NCI-H1436 (cell line): Measurements from ENCODE around the gene NCKAP5.

ENCODE experiments used
- DNase-seq: peaks from one replicate; lab custom pipeline; 2025; lab: John Stamatoyannopoulos, UW

Gene NCKAP5

DNA sequence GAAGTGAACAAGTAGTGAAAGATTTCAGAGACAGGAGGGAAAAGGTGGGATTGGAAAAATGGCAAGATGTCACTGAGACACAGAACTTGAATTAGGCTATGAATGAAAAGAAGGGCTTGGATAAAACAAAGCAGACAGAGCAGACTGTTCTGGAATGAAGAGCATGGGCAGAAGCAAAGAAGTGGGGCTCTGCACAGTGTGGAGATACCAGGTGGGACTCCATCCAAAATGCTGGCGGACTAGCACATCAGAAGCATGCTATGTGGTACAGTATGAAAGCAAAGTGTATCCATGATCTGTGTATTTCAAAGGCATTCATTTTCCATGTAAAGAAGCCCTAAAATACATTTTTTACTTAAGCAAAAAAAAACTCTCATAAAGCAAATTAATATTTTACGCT is 487.4 kb downstream of the NCKAP5 start:
- DNase-seq = no peak

DNA sequence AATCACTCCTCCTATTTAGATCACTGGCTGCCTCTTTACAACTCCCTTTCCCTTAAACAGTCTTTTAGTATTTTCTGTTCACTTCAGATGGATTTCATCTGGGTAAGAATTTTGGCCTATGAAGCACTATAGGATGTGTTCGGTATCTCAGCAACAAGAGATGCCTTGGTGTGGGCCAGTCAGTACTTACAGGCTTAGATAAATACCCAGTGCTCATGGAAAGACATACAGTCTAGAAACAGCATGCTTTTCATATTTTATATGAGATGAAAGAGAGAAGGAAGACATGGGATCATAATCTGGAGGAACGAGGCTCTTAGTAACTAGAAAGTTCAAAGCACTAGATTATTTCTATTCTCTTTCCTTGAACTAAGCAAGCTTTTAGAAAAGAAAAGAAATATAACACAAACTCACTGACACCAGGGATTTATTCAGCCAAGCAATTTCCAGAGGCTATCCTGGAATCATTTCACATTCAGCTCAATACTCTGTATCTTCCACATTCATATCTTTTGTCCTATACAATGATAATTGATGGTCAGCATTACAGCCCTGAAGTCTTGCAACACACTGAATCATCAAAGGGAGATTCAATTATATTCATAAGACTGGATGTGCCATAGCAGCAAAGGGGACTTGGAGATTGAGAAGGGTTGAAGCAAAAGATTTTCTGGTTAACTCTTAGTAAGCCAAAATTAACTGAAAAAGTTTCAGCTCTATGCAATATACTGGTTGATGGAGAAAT is 489.4 kb downstream of the NCKAP5 start:
- DNase-seq = no peak

DNA sequence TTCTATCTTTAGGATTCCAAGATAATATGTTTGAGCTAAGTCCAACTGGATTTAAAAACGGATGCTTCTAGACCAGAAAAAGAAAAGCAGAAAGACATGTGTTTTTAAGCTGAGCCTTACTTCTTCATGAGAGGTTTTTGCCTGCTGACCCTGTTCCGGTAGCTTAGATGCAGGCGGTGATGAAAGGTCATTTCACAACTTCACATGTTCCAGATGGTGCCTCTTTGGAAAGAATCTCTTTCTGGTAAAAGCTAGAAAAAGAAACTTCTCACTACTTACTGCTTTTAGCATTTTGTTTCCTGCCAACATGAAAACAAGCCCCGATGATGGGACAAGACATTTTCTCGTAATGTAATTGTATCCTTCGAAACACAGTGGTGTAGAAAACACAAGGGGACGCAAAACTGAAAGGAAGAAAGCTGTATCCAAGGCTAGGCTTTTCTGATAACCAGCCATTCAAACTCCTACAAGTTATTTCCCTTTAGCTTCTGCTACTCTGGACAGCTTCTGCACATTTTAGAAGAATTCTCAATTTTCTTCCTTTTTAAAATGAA is 490.9 kb downstream of the NCKAP5 start:
- DNase-seq = no peak

DNA sequence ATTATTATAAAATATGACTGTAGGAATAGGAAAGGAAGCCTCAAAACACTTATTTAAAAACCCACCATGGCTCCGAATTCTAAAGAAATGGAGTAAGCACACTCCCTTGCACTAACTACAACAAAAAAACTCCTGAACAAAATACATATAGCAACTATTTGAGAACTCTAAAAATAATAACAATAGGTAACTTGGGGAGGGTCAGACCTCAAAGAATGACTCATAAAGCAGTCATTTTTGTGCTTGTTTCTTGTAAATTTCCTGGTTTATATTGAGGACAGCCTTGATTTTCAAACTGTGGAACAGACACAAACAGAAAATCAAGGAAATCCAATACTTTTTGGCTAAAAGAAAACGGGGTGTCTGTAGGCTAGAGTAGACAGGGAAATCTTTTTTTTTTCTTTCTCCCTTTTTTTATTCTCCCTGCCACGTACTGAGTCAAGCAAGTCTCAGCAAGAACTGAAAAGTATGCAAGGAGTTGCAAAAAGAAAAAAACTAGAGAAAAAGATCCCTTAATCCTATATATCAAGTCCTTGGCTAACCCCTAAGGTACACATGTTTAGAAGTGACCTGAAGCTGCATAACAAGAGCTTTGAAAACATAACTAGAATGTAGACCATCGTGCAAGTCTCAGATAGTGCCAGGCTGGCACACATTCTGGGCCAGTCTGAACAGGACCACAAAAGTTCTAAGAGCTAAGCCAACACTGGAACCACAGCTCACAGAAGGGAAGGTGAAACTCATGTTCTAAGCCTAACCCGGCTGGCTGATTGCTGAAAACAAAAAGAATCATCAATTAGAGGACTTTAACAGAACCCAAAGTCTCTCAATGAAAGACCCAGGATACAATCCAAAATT is 495.2 kb downstream of the NCKAP5 start:
- no peak for DNase-seq

DNA sequence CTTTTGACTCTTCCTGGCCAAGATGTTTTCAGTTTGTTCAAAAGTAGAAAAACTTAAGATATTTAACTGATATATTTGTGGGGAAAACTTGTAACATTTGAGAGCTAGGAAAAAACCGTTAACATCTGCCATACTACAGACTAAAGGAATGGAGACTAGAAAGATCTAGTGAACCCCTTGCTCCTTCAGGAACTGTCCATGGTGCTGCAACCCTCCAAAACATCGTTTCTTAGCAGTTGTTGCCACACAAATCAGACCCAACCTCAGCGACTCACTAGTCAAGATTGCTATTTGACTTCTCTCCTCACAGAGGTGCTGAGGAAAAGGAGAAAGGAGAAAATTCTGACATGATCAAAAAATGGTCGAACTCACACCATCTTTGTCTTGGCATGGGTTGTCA is 504.5 kb downstream of the NCKAP5 start:
- no peak for DNase-seq

DNA sequence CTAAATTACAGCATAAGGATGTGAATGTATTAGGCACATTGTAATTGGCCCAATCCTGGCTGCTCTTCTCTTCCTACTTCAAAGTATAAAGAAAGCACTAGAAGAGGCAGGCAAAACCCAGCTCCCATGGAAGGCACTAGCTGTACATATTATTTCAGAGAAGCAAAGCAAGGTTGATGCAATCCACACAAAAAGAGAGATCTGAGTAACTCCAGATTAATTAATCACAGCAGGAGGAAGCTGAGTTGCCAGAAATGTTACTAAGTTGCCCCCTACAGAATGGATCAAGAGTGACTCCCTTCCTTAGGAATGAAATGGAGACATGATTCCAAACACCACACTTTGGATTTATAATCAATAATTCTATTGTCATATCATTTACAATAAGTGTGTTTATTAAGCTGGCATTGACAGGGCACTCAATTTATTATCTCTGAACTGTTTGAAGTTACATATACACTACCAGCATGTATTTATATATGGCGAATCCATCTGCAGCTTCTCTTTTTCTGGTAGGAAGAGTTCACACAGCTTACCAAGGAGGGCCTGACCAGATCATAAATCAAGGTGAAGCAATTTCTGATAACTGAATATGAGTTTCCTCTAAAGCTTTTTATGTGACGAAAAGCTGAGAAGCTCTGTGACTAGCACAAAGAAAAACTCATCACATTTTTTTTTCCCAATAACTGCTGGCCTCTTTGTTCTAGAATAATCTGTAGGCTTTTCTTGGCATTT is 505.2 kb downstream of the NCKAP5 start:
- DNase-seq = no peak

GRCh38 chr2:133061874-133062593 is 506.2 kb downstream of the NCKAP5 start:
- no peak for DNase-seq

GRCh38 chr2:133054297-133054696 is 514.0 kb downstream of the NCKAP5 start:
- DNase-seq = no peak

- DNase-seq = no peak
Observed at GRCh38 chr2:133053541-133053940, 514.7 kb downstream of the NCKAP5 start.

GRCh38 chr2:133045787-133046186 is 522.5 kb downstream of the NCKAP5 start:
- no peak for DNase-seq

- no peak for DNase-seq
Observed at GRCh38 chr2:133044556-133044955, 523.7 kb downstream of the NCKAP5 start.

- no peak for DNase-seq
Observed at GRCh38 chr2:133040170-133040569, 528.1 kb downstream of the NCKAP5 start.

GRCh38 chr2:133039531-133039930 is 528.7 kb downstream of the NCKAP5 start:
- DNase-seq = no peak

DNA sequence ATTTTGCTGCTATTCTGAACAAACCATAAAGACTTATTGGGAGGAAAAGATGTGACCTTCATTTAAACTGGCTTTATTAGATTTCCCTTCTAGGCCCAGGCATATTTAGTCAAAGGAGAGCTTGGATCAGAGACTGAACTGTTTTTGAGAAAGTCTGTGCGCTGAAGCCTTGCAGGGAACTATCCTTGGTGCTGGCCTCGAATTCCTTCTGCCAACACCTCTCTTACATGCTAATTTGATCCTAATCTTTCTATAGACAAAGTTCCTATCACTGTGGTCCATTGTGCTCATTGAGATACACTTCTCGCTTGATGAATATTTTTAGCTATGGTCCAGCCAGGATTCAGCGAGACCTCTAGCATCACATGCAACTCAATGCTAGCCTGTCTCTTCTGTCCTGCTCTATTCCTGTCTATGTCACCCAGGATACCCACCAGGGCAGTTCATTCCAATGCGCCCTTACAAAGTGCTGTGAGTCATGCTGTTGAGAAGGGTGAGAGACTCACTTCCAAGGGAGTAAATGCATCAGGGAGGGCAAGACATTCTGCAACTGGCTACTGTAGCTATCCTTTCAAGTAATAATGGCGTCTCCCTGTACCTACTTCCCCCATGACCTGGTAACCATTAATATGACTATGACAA is 541.6 kb downstream of the NCKAP5 start:
- DNase-seq = no peak

DNA sequence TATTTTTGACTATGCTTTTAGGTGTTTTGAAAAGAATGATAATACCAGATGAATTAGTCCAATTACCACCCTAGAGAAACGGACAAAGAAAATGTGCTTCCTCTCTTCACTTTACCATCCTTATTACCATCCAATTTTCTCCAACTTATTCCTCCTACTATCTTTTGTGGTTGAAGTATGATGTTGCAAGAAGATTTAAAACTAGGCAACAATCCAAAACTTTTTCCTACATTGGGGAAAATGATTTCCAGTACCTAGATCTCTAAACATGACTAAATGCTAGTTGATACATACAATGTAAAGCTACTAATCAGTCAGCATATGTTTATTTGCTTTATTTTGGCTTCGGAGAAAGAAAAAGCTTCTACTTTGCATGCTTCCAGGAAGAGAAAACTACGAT is 543.3 kb downstream of the NCKAP5 start:
- DNase-seq = no peak

DNA sequence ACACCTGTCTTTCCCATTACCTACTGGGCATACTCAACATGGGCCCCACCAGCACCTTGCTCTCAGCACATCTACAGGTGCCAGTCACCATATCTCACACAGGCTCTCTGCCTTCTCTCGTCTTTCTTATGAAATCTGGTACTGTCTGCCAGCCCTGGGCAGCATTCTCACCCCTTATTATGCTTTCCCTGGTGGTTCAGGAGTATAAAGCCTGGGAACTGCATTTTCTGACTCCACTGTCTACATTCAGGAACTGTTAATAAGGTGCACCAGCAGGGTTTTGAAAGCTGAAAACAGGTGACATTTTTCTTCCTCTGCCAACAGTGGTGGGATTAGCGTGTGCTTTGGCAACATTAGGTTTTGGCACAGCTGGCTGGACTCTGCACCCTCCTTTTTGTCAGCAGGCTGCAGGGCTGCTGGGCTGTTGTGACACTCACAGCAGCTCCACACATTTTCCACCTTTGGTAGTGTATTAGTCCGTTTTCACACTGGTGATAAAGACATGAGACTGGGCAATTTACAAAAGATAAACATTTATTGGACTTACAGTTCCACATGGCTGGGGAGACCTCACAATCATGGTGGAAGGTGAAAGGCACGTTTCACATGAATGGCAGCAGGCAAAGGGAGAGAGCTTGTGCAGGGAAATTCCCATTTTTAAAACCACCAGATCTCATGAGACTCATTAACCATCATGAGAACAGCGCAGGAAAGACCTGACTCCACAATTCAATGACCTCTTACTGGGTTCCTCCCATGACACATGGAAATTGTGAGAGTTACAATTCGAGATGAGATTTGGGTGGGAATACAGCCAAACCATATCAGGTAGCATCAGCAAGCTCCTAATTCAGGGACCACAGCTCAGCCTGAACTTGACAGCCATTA is 555.2 kb downstream of the NCKAP5 start:
- DNase-seq = no peak

DNA sequence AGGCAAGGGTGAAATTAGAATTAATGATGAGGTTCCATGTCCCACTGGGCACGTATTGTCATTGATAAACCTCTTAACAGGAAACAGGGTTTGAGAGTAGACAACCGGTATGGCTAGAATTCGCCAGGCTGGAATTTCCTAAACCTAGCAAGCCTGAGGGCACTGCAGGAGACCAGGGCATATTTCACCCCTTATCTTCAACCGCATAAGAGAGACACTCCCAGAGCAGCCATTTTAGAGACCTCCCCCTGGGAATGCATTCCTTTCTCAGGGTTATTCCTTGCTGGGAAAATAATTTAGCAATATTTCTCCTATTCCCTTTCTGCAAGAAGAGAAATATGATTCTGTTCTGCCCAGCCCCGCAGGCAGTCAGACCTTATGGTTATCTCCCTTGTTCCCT is 563.6 kb downstream of the NCKAP5 start:
- DNase-seq = no peak

GRCh38 chr2:132999421-132999820 is 568.8 kb downstream of the NCKAP5 start:
- no peak for DNase-seq

DNA sequence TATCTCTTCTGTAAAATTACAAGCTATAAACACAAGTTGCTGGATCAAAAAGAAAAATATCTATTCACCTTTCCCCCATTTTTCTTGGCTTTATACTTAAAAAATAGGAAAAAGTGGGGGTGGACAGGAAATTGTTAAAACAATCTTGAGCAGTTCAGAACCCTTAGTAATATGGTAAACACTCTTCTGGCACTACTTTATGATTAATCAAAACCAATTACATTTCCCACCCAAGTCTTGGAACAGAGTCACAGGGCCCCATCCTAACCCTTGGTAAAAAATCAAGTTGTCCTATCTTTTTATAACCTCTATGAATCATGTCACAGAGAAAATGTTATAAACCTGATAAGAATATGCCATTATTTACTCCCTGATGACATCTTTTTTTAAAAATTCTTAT is 570.0 kb downstream of the NCKAP5 start:
- no peak for DNase-seq

DNA sequence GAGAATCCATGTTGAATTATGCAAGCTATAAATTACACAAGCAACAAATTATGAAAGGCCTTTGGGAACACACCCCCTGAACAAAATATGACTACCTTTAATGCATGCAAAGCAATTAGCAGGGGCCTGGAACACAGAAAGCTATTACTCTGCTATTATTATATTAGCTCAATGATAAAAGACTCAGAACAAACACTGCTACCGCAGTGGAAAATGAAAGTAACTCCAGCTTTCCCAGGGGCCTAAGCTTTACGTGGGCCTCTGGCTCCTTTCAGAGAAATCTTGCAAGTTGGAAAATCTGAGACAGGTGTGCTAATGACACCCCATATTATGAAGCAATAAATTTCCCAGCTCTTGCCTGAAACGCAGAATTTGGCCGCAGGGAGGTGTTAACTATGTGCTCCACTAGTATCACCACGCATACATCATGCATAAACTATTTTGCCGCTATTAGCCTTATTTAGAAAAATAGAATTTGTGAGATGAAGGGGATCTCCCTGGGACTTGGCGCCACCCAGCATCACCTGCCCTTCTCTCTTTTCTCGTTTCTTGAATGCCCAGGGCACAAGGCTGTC is 576.7 kb downstream of the NCKAP5 start:
- peak; percentile 7 for DNase-seq
